HepG2 (cell line): ENCODE results near the gene COL27A1. TPM values are rescaled to one million over a fixed set of nuclear protein-coding genes. Genes with fewer than 3 reads are reported as not detected.
A peak's percentile ranks its signal among the peaks of the same experiment; 100 is the strongest.

Source experiments
- ATAC-seq: fragments of 200-7000 bp; cut with Tn5 transposase; 3 replicates; pipeline ENCODE4 v1.9.1; 2020; ENCODE audit warnings: mild to moderate bottlenecking, moderate library complexity
- BruUV-seq: library from RNA; stranded (reverse); fragments of 400-500 nt; replicated peaks from 2 replicates; lab custom pipeline; 2021; lab: Mats Ljungman, UMichigan
- CTCF ChIA-PET: fragments of 300-600 bp; formaldehyde crosslinking; extraction: SDS; loops from one replicate; lab custom pipeline; 2021; ENCODE audit warnings: low total read pairs, inconsistent platforms, low intra/inter-chr PET ratio; lab: Yijun Ruan, JAX
- POLR2A ChIA-PET: fragments of 350-600 bp; sonication (Branson Sonifier 250); formaldehyde crosslinking; loops from one replicate; lab custom pipeline; 2020; ENCODE audit warnings: antibody characterized with exemption, inconsistent platforms; lab: Yijun Ruan, JAX
- DNase-seq: peaks from one replicate; pipeline ENCODE4 v3.0.0-alpha.2; 2015; ENCODE audit warnings: low spot score
- FAIRE-seq: peaks from 3 replicates; lab custom pipeline; 2011; peaks lifted over from hg19 to GRCh38; lab: Jason Lieb, UNC
- H2AFZ ChIP-seq: one replicate; pipeline ENCODE4 v1.6.1; 2011; ENCODE audit warnings: low read length, inconsistent platforms
- H3K27ac ChIP-seq: fragments of 300-600 bp; 3 replicates; pipeline ENCODE4 v1.8.0; 2011; ENCODE audit warnings: mixed run types, mild to moderate bottlenecking, mixed read lengths, low read length, inconsistent platforms; ENCODE audit not compliant: insufficient read depth; ENCODE audit errors: extremely low read length
- H3K27me3 ChIP-seq, 2 experiments: fragments of 200-600 bp in 1 of 2; 2 replicates in 1 of 2; 3 replicates in 1 of 2; pipeline versions ENCODE4 v1.6.0 to v1.8.0; 2011; ENCODE audit warnings: low read length in 2 of 2, mild to moderate bottlenecking in 2 of 2, moderate library complexity in 2 of 2, inconsistent platforms in 1 of 2; ENCODE audit not compliant: insufficient read depth in 2 of 2, control insufficient read depth in 1 of 2
- H3K36me3 ChIP-seq, 2 experiments: fragments of 200-600 bp in 1 of 2; replicated peaks in 1 of 2; 2 replicates in 1 of 2; 3 replicates in 1 of 2; pipeline versions ENCODE4 v1.5.1 to v1.8.0; 2011; ENCODE audit warnings: low read length in 2 of 2, inconsistent platforms in 1 of 2; ENCODE audit not compliant: insufficient read depth in 2 of 2, control insufficient read depth in 1 of 2
- H3K4me1 ChIP-seq: 2 replicates; pipeline ENCODE4 v1.5.1; 2012; ENCODE audit warnings: low read length, inconsistent platforms; ENCODE audit not compliant: insufficient read depth
- H3K4me2 ChIP-seq: 2 replicates; pipeline ENCODE4 v1.6.0; 2011; ENCODE audit warnings: low read depth, low read length, inconsistent platforms
- H3K4me3 ChIP-seq, 3 experiments: fragments of 200-600 bp in 1 of 3; sonication (generic), shearing (Covaris generic) in 1 of 3; replicated peaks in 1 of 3; 2 replicates each; pipeline ENCODE4 v1.5.1; 2011 to 2016; ENCODE audit warnings: low read length in 3 of 3, inconsistent platforms in 2 of 3, low read depth in 2 of 3, mild to moderate bottlenecking in 2 of 3, control low read depth in 1 of 3, mixed read lengths in 1 of 3; ENCODE audit not compliant: insufficient read depth in 1 of 3
- H3K79me2 ChIP-seq: one replicate; pipeline ENCODE4 v1.6.1; 2011; ENCODE audit warnings: low read length, inconsistent platforms; ENCODE audit not compliant: insufficient read depth
- H3K9ac ChIP-seq: 2 replicates; pipeline ENCODE4 v1.6.0; 2011; ENCODE audit warnings: mild to moderate bottlenecking, low read depth, low read length, inconsistent platforms; ENCODE audit not compliant: insufficient read depth
- H3K9me3 ChIP-seq: 2 replicates; pipeline ENCODE4 v1.5.1; 2012; ENCODE audit warnings: mild to moderate bottlenecking, low read length
- H4K20me1 ChIP-seq: 2 replicates; pipeline ENCODE4 v1.6.0; 2011; ENCODE audit warnings: inconsistent platforms, mild to moderate bottlenecking, low read length, moderate library complexity; ENCODE audit not compliant: insufficient read depth
- AGO2 ChIP-seq: fragments of 200-400 bp; formaldehyde crosslinking; optimal IDR thresholded peaks from 2 replicates; pipeline ENCODE3; 2017; ENCODE audit warnings: mild to moderate bottlenecking, low read depth, low read length, moderate library complexity
- BRF2 ChIP-seq: sonication (generic); formaldehyde crosslinking; IDR thresholded peaks from 2 replicates; pipeline ENCODE4 v1.8.1; 2022; ENCODE audit warnings: mild to moderate bottlenecking, missing genetic modification reagents
- PHF21A ChIP-seq: sonication (generic); formaldehyde crosslinking; IDR thresholded peaks from 2 replicates; pipeline ENCODE4 v1.5.0; 2020; ENCODE audit warnings: mild to moderate bottlenecking, missing genetic modification reagents
- RBM22 ChIP-seq: fragments of 200-400 bp; formaldehyde crosslinking; optimal IDR thresholded peaks from 2 replicates; pipeline ENCODE3; 2017; ENCODE audit warnings: mild to moderate bottlenecking, low read length, moderate library complexity
- TAF15 ChIP-seq: fragments of 200-400 bp; formaldehyde crosslinking; IDR thresholded peaks from one replicate; pipeline ENCODE4 v1.6.1; 2018; ENCODE audit warnings: mild to moderate bottlenecking, low read depth, low read length; ENCODE audit not compliant: poor library complexity, severe bottlenecking
- THAP11 ChIP-seq: IDR thresholded peaks from 2 replicates; pipeline ENCODE4 v1.6.1; 2016; ENCODE audit warnings: missing biosample characterization, missing genetic modification reagents
- UBTF ChIP-seq: sonication (generic); formaldehyde crosslinking; IDR thresholded peaks from 2 replicates; pipeline ENCODE4 v1.4.0; 2020; ENCODE audit warnings: mild to moderate bottlenecking, missing genetic modification reagents
- ZBTB7A ChIP-seq: sonication (generic); formaldehyde crosslinking; IDR thresholded peaks from 2 replicates; pipeline ENCODE4 v1.8.0; 2022; ENCODE audit warnings: mild to moderate bottlenecking, missing genetic modification reagents
- ZNF264 ChIP-seq: sonication (generic); formaldehyde crosslinking; IDR thresholded peaks from 2 replicates; pipeline ENCODE4 v1.4.0; 2020; ENCODE audit warnings: missing genetic modification reagents
- ZNF326 ChIP-seq: sonication (generic); formaldehyde crosslinking; IDR thresholded peaks from 2 replicates; pipeline ENCODE4 v1.4.0; 2020; ENCODE audit warnings: missing genetic modification reagents, borderline replicate concordance
- ZNF704 ChIP-seq: sonication (generic); formaldehyde crosslinking; IDR thresholded peaks from 2 replicates; pipeline ENCODE4 v1.8.1; 2023; ENCODE audit warnings: mild to moderate bottlenecking, inconsistent platforms, moderate library complexity, missing genetic modification reagents, borderline replicate concordance
- ZNF883 ChIP-seq: sonication (generic); formaldehyde crosslinking; IDR thresholded peaks from 2 replicates; pipeline ENCODE4 v1.5.1; 2020; ENCODE audit warnings: mild to moderate bottlenecking, missing genetic modification reagents; ENCODE audit errors: not compliant biosample characterization
- WGBS: methylation state at CpG from one replicate; pipeline ENCODE4 v1.1.6; 2017; ENCODE audit warnings: low lambda C conversion rate; 5-methylcytosine and 5-hydroxymethylcytosine counted together
- in situ Hi-C: cut with HindIII; loops from 2 replicates; pipeline ENCODE4 v1.10.0; 2017; ENCODE audit warnings: low pct_unique_long_range_greater_than_20kb; ENCODE audit not compliant: extremely low pct_ligation_motif_present
- intact Hi-C: fragments of 100-400 bp; cut with micrococcal nuclease; formaldehyde crosslinking; loops from one replicate; pipeline ENCODE4 v1.10.0; 2022; ENCODE audit not compliant: unreplicated experiment
- polyA plus RNA-seq, 8 experiments: library from polyadenylated mRNA; depleted of rRNA in 3 of 8; stranded (reverse) in 7 of 8; unstranded in 1 of 8; fragments of >200 nt; fragmentation: Illumina TruSeq in 4 of 8; extraction: Trizol in 4 of 8; gene quantifications; 2 replicates each; pipeline versions ENCODE4 v1.2.1 to v1.2.3, GENCODE V29; 2011 to 2016; ENCODE audit warnings: low read depth in 4 of 8, missing spikeins in 1 of 8, mixed read lengths in 1 of 8; ENCODE audit not compliant: insufficient read depth in 1 of 8
- total RNA-seq, 5 experiments: library from RNA; depleted of rRNA; stranded (reverse); fragments of >200 nt; fragmentation: Illumina TruSeq; extraction: Trizol; gene quantifications; 2 replicates each; pipeline ENCODE4 v1.2.3, GENCODE V29; 2016; ENCODE audit warnings: low read depth in 1 of 5

COL27A1 gene
- total and polyA plus RNA-seq, 2 of the 13 experiments (the other 11 are each of a cell fraction or from before 2014, with no cell fraction given): 71.3 to 89.1 TPM

- POLR2A ChIA-PET: no interaction called here
Measured at GRCh38 chr9:114250648-114251047, 95.3 kb downstream of the COL27A1 start.

GRCh38 chr9:114252394-114252793, 97.1 kb downstream of the COL27A1 start:
- Histone ChIP-seq H3K79me2 (no peaks in the 10 kb centered on the region), H3K9ac (no peak overlapping the region), H3K4me2 (no peak overlapping the region), H3K27me3 (no peaks in the 10 kb centered on the region), H3K36me3 (peaks cover 4 to 81% of the 10 kb centered on the region in 2 experiments), H3K27ac (no peak overlapping the region), H3K4me1 (peaks cover 18% of the 10 kb centered on the region), H4K20me1 (no peaks in the 10 kb centered on the region), H2AFZ (no peak overlapping the region), H3K4me3 (no peak overlapping the region), H3K9me3 (no peaks in the 10 kb centered on the region)
- intact Hi-C loops: no loop called here
- POLR2A ChIA-PET: no interaction called here
- no TSS peak for BruUV-seq
- CTCF ChIA-PET: no interaction called here
- in situ Hi-C loops: no loop called here
- whole genome bisulfite sequencing: 93% methylated on average over 3 of the region's 6 CpGs
- FAIRE-seq: no peak
- no peak for ATAC-seq
- no peak for DNase-seq
- TF ChIP-seq AGO2: peak; percentile 88
- no peak for TF ChIP-seq BRF2
- no peak for TF ChIP-seq TAF15
- TF ChIP-seq PHF21A (CRISPR knock-in tag): no peak
- TF ChIP-seq ZNF704 (CRISPR knock-in tag): 0 out of 2 replicates have a peak, but pooled peaks have one; percentile 43
- TF ChIP-seq RBM22: peak; percentile 87
- no peak for TF ChIP-seq ZBTB7A (CRISPR knock-in tag)
- TF ChIP-seq UBTF (CRISPR knock-in tag): no peak
- no peak for TF ChIP-seq ZNF326 (CRISPR knock-in tag)
- TF ChIP-seq ZNF264 (CRISPR knock-in tag): no peak
- TF ChIP-seq THAP11: no peak

More at GRCh38 chr9:114250648-114251047, 95.3 kb downstream of the COL27A1 start:
- H3K4me1 ChIP-seq: peaks cover 18% of the 10 kb centered on the region
- TF ChIP-seq RBM22 (peak; percentile 18), ZNF883 (CRISPR knock-in tag) (no peak)
- TF ChIP-seq, all 625 proteins: peak for 1
- FAIRE-seq: no peak
- H3K36me3 ChIP-seq: peaks cover 6 to 86% of the 10 kb centered on the region in 2 experiments
- H4K20me1 ChIP-seq: no peaks in the 10 kb centered on the region
- H3K4me3 ChIP-seq: no peak overlapping the region
- no peak for DNase-seq
- H3K9me3 ChIP-seq: no peaks in the 10 kb centered on the region
- H3K9ac ChIP-seq: no peak overlapping the region
- H3K27me3 ChIP-seq: no peaks in the 10 kb centered on the region
- CTCF ChIA-PET: no interaction called here
- no peak overlapping the region for H2AFZ ChIP-seq
- in situ Hi-C loops: no loop called here
- H3K27ac ChIP-seq: no peak overlapping the region
- 97% methylated on average over 3 of the region's 3 CpGs for WGBS
- intact Hi-C loops: no loop called here
- no peak overlapping the region for H3K4me2 ChIP-seq
- H3K79me2 ChIP-seq: no peaks in the 10 kb centered on the region
- no peak for ATAC-seq
- no TSS peak for BruUV-seq
